Psoas muscle (tissue), 8 donors: Measurements from ENCODE around the gene PPP1R18. TPM values are rescaled to one million over a fixed set of nuclear protein-coding genes. Genes with fewer than 3 reads are reported as not detected.

Experiments used
- ATAC-seq, 4 donors: fragments of 200-7000 bp; cut with Tn5 transposase; one replicate each; pipeline ENCODE4 v1.9.1; 2020; ENCODE audit warnings: moderate library complexity in 3 of 4, mild to moderate bottlenecking in 2 of 4
- DNase-seq, 2 donors: peaks; one replicate each; pipeline ENCODE4 v3.0.0-alpha.2; 2020
- H3K27ac ChIP-seq: fragments of 200-600 bp; one replicate; pipeline ENCODE4 v1.8.0; 2022
- H3K27me3 ChIP-seq, 3 donors: fragments of 200-600 bp in 1 of 3; one replicate each; pipeline versions ENCODE4 v1.6.1 to v1.8.0; 2013 to 2022; ENCODE audit warnings: low read length in 2 of 3, mild to moderate bottlenecking in 2 of 3, moderate library complexity in 1 of 3; ENCODE audit not compliant: insufficient read depth in 3 of 3
- H3K36me3 ChIP-seq, 2 donors: fragments of 200-600 bp in 1 of 2; one replicate each; pipeline versions ENCODE4 v1.6.1 to v1.8.0; 2013 to 2022; ENCODE audit warnings: low read depth in 1 of 2, mild to moderate bottlenecking in 1 of 2, moderate library complexity in 1 of 2; ENCODE audit not compliant: insufficient read depth in 1 of 2
- H3K4me1 ChIP-seq: fragments of 200-600 bp; one replicate; pipeline ENCODE4 v1.8.0; 2022
- H3K4me3 ChIP-seq: fragments of 200-600 bp; one replicate; pipeline ENCODE4 v1.8.0; 2022; ENCODE audit warnings: mild to moderate bottlenecking
- H3K9me3 ChIP-seq: fragments of 200-600 bp; one replicate; pipeline ENCODE4 v1.8.0; 2022
- WGBS, 3 donors: extraction: QIAGEN DNeasy Blood & Tissue Kit; methylation state at CpG; one replicate each; pipeline versions ENCODE4 v1.1.6 to v1.1.7; 2013; 5-methylcytosine and 5-hydroxymethylcytosine counted together
- intact Hi-C, 2 donors: fragments of 100-400 bp; cut with DNase I; formaldehyde crosslinking; loops; one replicate each; pipeline versions ENCODE4 v1.11.0 to v1.14.2; 2022
- polyA plus RNA-seq, 3 donors: library from polyadenylated mRNA; stranded (reverse); fragments of 200-250 nt; gene quantifications; one replicate each; pipeline ENCODE4 v1.2.3, GENCODE V29; 2013
- total RNA-seq, 4 donors: library from RNA; stranded (reverse); fragmentation: NEBNext Ultra II Directional in 2 of 4; extraction: Animal tissue kit (Norgen Biotek cat#: 25700) in 2 of 4; gene quantifications; one replicate each; pipeline versions ENCODE4 v1.2.1 to v1.2.4, GENCODE V29; 2021 to 2023
- TF ChIP-seq, protein P1 (sequence below): fragments of 200-600 bp; IDR thresholded peaks from one replicate; pipeline ENCODE4 v1.8.0; 2022; ENCODE audit warnings: antibody characterized with exemption
- donor health status: healthy with polysubstance abuse.
- donor health status: DM: no; HTN: no; CAD: no; lungs with moderate emphysema.
- donor health status: Bipolar disorder and iron deficiency.
- donor health status: healthy.
- donor health status: DM: yes; HTN: yes; CAD: no.
- donor health status: DM: no; HTN: no; CAD: no.
- donor health status: DM: no; HTN: no; CAD: no.
- donor health status: DM: yes; HTN: yes; CAD: no.

Gene PPP1R18
- total and polyA plus RNA-seq, 7 donors, result 6.7 to 39.7 (median 15.6) TPM

DNA sequence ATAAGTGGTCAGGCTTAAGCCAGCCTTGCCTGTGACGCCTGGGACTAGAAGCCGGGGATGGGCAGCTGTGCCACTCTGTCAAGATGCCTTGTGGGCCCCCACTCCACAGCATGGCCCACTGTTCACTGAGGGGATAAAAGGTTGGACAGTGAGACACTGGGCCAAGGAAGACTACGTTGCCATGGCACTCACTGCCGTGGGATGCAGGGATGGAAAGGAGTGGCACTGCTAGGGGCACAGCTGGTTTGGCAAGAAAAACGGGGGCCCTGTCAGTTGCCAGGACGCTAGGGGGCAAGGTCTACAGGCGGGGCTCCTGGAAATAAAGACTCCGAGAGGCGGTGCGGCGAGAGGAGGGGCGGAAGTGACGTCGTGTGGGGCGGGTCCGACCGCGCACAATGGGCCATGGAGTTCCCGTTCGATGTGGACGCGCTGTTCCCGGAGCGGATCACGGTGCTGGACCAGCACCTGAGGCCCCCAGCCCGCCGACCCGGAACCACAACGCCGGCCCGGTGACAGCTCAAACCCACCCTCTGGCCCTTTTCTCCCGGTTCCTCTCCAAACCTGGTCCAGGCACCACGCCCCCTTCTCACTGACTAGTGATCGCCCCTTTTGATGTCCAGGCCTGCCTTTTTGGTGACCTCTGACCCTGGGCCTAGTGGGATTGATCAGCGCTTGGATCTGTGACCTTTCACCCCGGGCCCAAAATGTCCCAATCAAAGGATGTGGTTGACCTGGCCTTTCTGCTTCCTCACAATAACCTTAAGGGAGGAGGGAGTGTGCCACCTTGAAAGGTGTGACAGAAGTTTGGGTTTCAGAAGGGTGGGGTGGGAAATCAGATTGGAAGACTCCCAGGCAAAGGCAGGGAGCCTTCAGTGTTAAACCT is 59.7 kb downstream of the PPP1R18 start, which contains the start of gene ATAT1:
TSS of gene ATAT1 (plus strand) at position 391 of the 883 bp plus-strand sequence.
- TF ChIP-seq, protein P1, sequence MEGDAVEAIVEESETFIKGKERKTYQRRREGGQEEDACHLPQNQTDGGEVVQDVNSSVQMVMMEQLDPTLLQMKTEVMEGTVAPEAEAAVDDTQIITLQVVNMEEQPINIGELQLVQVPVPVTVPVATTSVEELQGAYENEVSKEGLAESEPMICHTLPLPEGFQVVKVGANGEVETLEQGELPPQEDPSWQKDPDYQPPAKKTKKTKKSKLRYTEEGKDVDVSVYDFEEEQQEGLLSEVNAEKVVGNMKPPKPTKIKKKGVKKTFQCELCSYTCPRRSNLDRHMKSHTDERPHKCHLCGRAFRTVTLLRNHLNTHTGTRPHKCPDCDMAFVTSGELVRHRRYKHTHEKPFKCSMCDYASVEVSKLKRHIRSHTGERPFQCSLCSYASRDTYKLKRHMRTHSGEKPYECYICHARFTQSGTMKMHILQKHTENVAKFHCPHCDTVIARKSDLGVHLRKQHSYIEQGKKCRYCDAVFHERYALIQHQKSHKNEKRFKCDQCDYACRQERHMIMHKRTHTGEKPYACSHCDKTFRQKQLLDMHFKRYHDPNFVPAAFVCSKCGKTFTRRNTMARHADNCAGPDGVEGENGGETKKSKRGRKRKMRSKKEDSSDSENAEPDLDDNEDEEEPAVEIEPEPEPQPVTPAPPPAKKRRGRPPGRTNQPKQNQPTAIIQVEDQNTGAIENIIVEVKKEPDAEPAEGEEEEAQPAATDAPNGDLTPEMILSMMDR, result peak; percentile 24
- ATAC-seq, result peak; percentile 94 to 96 (median 94)
- Histone ChIP-seq H3K36me3 (peaks cover 4 to 84% of the 10 kb centered on the region in 2 donors), H3K27me3 (no peaks in the 10 kb centered on the region), H3K4me1 (peaks cover 7% of the 10 kb centered on the region), H3K27ac (peak within 1 kb of the TSS; percentile 85), H3K9me3 (no peaks in the 10 kb centered on the region), H3K4me3 (peak within 1 kb of the TSS; percentile 68)
- 1 to 2% (median 1%) methylated on average over 35 to 36 of the region's 36 CpGs for WGBS, 3 donors
- intact Hi-C loops, result loop anchor here (5.0 kb wide), 2 partner anchors 46 to 91 kb away; partner anchors contain the start of genes DHX16 (in 1 of the 2) and MDC1 (in 1 of the 2)
- peak; percentile 89 to 94 for DNase-seq

Other genes with a start within 250 kb of the PPP1R18 start
- 100 to 1,000 TPM in 1 of 4 donors, 10 to 100 TPM in 3; 85.1 to 152 (median 92.4) TPM for gene HLA-E, start 197.1 kb downstream of the PPP1R18 start, total RNA-seq
- gene HLA-E, start 197.1 kb downstream of the PPP1R18 start, polyA plus RNA-seq, result 100 to 1,000 TPM in 1 of 3 donors, 10 to 100 TPM in 2; 75.2 to 168 (median 98.5) TPM
- gene GNL1, start 130.2 kb downstream of the PPP1R18 start, total RNA-seq, result 10 to 100 TPM; 20.1 to 26.3 (median 24.2) TPM
- gene GNL1, start 130.2 kb downstream of the PPP1R18 start, polyA plus RNA-seq, result 10 to 100 TPM; 14.2 to 32.3 (median 30.8) TPM
- gene PRR3, start 129.3 kb downstream of the PPP1R18 start, total RNA-seq, result 1 to 10 TPM; 1.5 to 3.5 (median 1.8) TPM
- 1 to 10 TPM; 2.3 to 5.1 (median 3.5) TPM for gene PRR3, start 129.3 kb downstream of the PPP1R18 start, polyA plus RNA-seq
- gene ABCF1, start 115.2 kb downstream of the PPP1R18 start, total RNA-seq, result 100 to 1,000 TPM in 1 of 4 donors, 10 to 100 TPM in 3; 64.2 to 108 (median 95.5) TPM
- gene ABCF1, start 115.2 kb downstream of the PPP1R18 start, polyA plus RNA-seq, result 100 to 1,000 TPM in 2 of 3 donors, 10 to 100 TPM in 1; 53.8 to 119 (median 108) TPM
- 10 to 100 TPM; 27.1 to 42.5 (median 31.6) TPM for gene PPP1R10, start 69.4 kb downstream of the PPP1R18 start, total RNA-seq
- 10 to 100 TPM in 2 of 3 donors, 1 to 10 TPM in 1; 5.5 to 23.2 (median 10.1) TPM for gene PPP1R10, start 69.4 kb downstream of the PPP1R18 start, polyA plus RNA-seq
- gene MRPS18B, start 68.8 kb downstream of the PPP1R18 start, total RNA-seq, result 100 to 1,000 TPM; 109 to 184 (median 152) TPM
- gene MRPS18B, start 68.8 kb downstream of the PPP1R18 start, polyA plus RNA-seq, result 100 to 1,000 TPM; 241 to 303 (median 242) TPM
- 1 to 10 TPM; 2.1 to 5.2 (median 2.9) TPM for gene ATAT1, start 59.8 kb downstream of the PPP1R18 start, total RNA-seq
- gene ATAT1, start 59.8 kb downstream of the PPP1R18 start, polyA plus RNA-seq, result 1 to 10 TPM; 1.9 to 4.7 (median 4.4) TPM
- 10 to 100 TPM; 21.8 to 52.8 (median 27.2) TPM for gene C6orf136, start 39.5 kb downstream of the PPP1R18 start, total RNA-seq
- gene C6orf136, start 39.5 kb downstream of the PPP1R18 start, polyA plus RNA-seq, result 10 to 100 TPM; 36.4 to 60.2 (median 42.6) TPM
- 10 to 100 TPM; 26.6 to 45.4 (median 35.7) TPM for gene DHX16, start 13.6 kb downstream of the PPP1R18 start, total RNA-seq
- 10 to 100 TPM; 32.1 to 70.3 (median 42.7) TPM for gene DHX16, start 13.6 kb downstream of the PPP1R18 start, polyA plus RNA-seq
- 1 to 10 TPM; 2.2 to 3.9 (median 2.6) TPM for gene NRM, start 4.3 kb upstream of the PPP1R18 start, total RNA-seq
- gene NRM, start 4.3 kb upstream of the PPP1R18 start, polyA plus RNA-seq, result 1 to 10 TPM; 1.8 to 4.1 (median 1.8) TPM
- gene MDC1, start 30.6 kb upstream of the PPP1R18 start, total RNA-seq, result 10 to 100 TPM; 12.7 to 18.0 (median 15.4) TPM
- 10 to 100 TPM in 1 of 3 donors, 1 to 10 TPM in 2; 4.1 to 10.9 (median 6.5) TPM for gene MDC1, start 30.6 kb upstream of the PPP1R18 start, polyA plus RNA-seq
- gene TUBB, start 33.7 kb upstream of the PPP1R18 start, total RNA-seq, result 100 to 1,000 TPM; 136 to 220 (median 201) TPM
- gene TUBB, start 33.7 kb upstream of the PPP1R18 start, polyA plus RNA-seq, result 100 to 1,000 TPM; 175 to 487 (median 187) TPM
- gene FLOT1, start 56.0 kb upstream of the PPP1R18 start, total RNA-seq, result 100 to 1,000 TPM; 113 to 182 (median 153) TPM
- 100 to 1,000 TPM; 181 to 224 (median 206) TPM for gene FLOT1, start 56.0 kb upstream of the PPP1R18 start, polyA plus RNA-seq
- 10 to 100 TPM in 3 of 4 donors, 1 to 10 TPM in 1; 6.3 to 38.4 (median 23.9) TPM for gene IER3, start 57.9 kb upstream of the PPP1R18 start, total RNA-seq
- 100 to 1,000 TPM in 1 of 3 donors, 1 to 10 TPM in 2; 3.1 to 321 (median 3.2) TPM for gene IER3, start 57.9 kb upstream of the PPP1R18 start, polyA plus RNA-seq
- gene DDR1, start 197.9 kb upstream of the PPP1R18 start, total RNA-seq, result 100 to 1,000 TPM in 1 of 4 donors, 10 to 100 TPM in 3; 26.3 to 129 (median 54.2) TPM
- 10 to 100 TPM in 2 of 3 donors, 1 to 10 TPM in 1; 2.2 to 10.8 (median 10.5) TPM for gene DDR1, start 197.9 kb upstream of the PPP1R18 start, polyA plus RNA-seq
- gene GTF2H4, start 221.6 kb upstream of the PPP1R18 start, total RNA-seq, result 10 to 100 TPM; 13.3 to 21.3 (median 15.8) TPM
- gene GTF2H4, start 221.6 kb upstream of the PPP1R18 start, polyA plus RNA-seq, result 10 to 100 TPM; 18.9 to 30.8 (median 26.4) TPM
- gene VARS2, start 227.6 kb upstream of the PPP1R18 start, total RNA-seq, result 10 to 100 TPM; 25.8 to 36.6 (median 28.2) TPM
- gene VARS2, start 227.6 kb upstream of the PPP1R18 start, polyA plus RNA-seq, result 10 to 100 TPM; 11.4 to 22.6 (median 13.9) TPM
- gene SFTA2, start 245.5 kb upstream of the PPP1R18 start, total RNA-seq, result not detected
- under 1 TPM in 2 of 3 donors, not detected in 1; 0.13 to 0.14 TPM for gene SFTA2, start 245.5 kb upstream of the PPP1R18 start, polyA plus RNA-seq